Neuronal stem cell (in vitro differentiated cells): ENCODE results near the gene CCDC28A.

Source experiments
- DNase-seq: peaks from one replicate; pipeline ENCODE4 v3.0.0-alpha.2; 2013; ENCODE audit warnings: low spot score
- H2AFZ ChIP-seq: one replicate; pipeline ENCODE4 v1.6.1; 2013; ENCODE audit warnings: mild to moderate bottlenecking, low read length, inconsistent platforms
- H2AK5ac ChIP-seq: 2 replicates; pipeline ENCODE4 v1.6.1; 2013; ENCODE audit warnings: low read depth, mild to moderate bottlenecking, inconsistent platforms, low read length, moderate library complexity, mixed read lengths
- H2BK120ac ChIP-seq: 2 replicates; pipeline ENCODE4 v1.6.1; 2013; ENCODE audit warnings: low read depth, mild to moderate bottlenecking, inconsistent platforms, low read length, moderate library complexity, mixed read lengths
- H2BK12ac ChIP-seq: one replicate; pipeline ENCODE4 v1.6.1; 2013; ENCODE audit warnings: low read length, inconsistent platforms
- H2BK15ac ChIP-seq: 2 replicates; pipeline ENCODE4 v1.6.1; 2013; ENCODE audit warnings: mild to moderate bottlenecking, low read length, inconsistent platforms, mixed read lengths
- H2BK5ac ChIP-seq: one replicate; pipeline ENCODE4 v1.6.1; 2013; ENCODE audit warnings: inconsistent platforms, mild to moderate bottlenecking, low read length, moderate library complexity
- H3K14ac ChIP-seq: one replicate; pipeline ENCODE4 v1.6.1; 2013; ENCODE audit warnings: low read length, inconsistent platforms
- H3K18ac ChIP-seq: 2 replicates; pipeline ENCODE4 v1.6.1; 2013; ENCODE audit warnings: low read length, inconsistent platforms
- H3K23ac ChIP-seq: 2 replicates; pipeline ENCODE4 v1.6.1; 2013; ENCODE audit warnings: low read depth, mild to moderate bottlenecking, mixed read lengths, low read length, inconsistent platforms; ENCODE audit not compliant: poor library complexity
- H3K27ac ChIP-seq: replicated peaks from 3 replicates; pipeline ENCODE4 v1.5.1; 2013; ENCODE audit warnings: low read length, inconsistent platforms
- H3K27me3 ChIP-seq, 3 experiments: 2 replicates each; pipeline ENCODE4 v1.6.1; 2013; ENCODE audit warnings: low read length in 3 of 3, mild to moderate bottlenecking in 2 of 3, inconsistent platforms in 1 of 3, low read depth in 1 of 3, mixed read lengths in 1 of 3, moderate library complexity in 1 of 3; ENCODE audit not compliant: control insufficient read depth in 3 of 3, insufficient read depth in 3 of 3
- H3K36me3 ChIP-seq, 2 donors: replicated peaks in 1 of 2; 2 replicates each; pipeline ENCODE4 v1.6.1; 2013; ENCODE audit warnings: low read length in 2 of 2; ENCODE audit not compliant: control insufficient read depth in 2 of 2, insufficient read depth in 2 of 2
- H3K4ac ChIP-seq: 2 replicates; pipeline ENCODE4 v1.6.1; 2013; ENCODE audit warnings: inconsistent platforms, mild to moderate bottlenecking, low read length, moderate library complexity
- H3K4me1 ChIP-seq, 2 donors: 1 replicate in 1 of 2; 2 replicates in 1 of 2; pipeline ENCODE4 v1.6.1; 2013; ENCODE audit warnings: low read length in 2 of 2, low read depth in 1 of 2; ENCODE audit not compliant: control insufficient read depth in 2 of 2, insufficient read depth in 1 of 2
- H3K4me2 ChIP-seq: one replicate; pipeline ENCODE4 v1.6.1; 2013; ENCODE audit warnings: mild to moderate bottlenecking, low read length, inconsistent platforms; ENCODE audit not compliant: insufficient read depth, poor library complexity, severe bottlenecking
- H3K4me3 ChIP-seq, 2 donors: 2 replicates each; pipeline ENCODE4 v1.5.1; 2013; ENCODE audit warnings: low read length in 2 of 2, mild to moderate bottlenecking in 2 of 2, inconsistent platforms in 1 of 2, moderate library complexity in 1 of 2
- H3K79me1 ChIP-seq: one replicate; pipeline ENCODE4 v1.6.1; 2013; ENCODE audit warnings: low read depth, mild to moderate bottlenecking, inconsistent platforms, low read length, moderate library complexity
- H3K9ac ChIP-seq: one replicate; pipeline ENCODE4 v1.6.1; 2013; ENCODE audit warnings: mild to moderate bottlenecking, low read depth, low read length, inconsistent platforms; ENCODE audit not compliant: poor library complexity
- H3K9me3 ChIP-seq, 2 donors: replicated peaks in 1 of 2; 2 replicates each; pipeline versions ENCODE3 to v1.6.1; 2013; ENCODE audit warnings: low read length in 2 of 2, mild to moderate bottlenecking in 2 of 2, inconsistent platforms in 1 of 2, low read depth in 1 of 2, mixed read lengths in 1 of 2, moderate library complexity in 1 of 2; ENCODE audit not compliant: control insufficient read depth in 2 of 2, insufficient read depth in 1 of 2
- H4K8ac ChIP-seq: one replicate; pipeline ENCODE4 v1.6.1; 2013; ENCODE audit warnings: low read depth, mild to moderate bottlenecking, inconsistent platforms, low read length, moderate library complexity
- H4K91ac ChIP-seq: one replicate; pipeline ENCODE4 v1.6.1; 2013; ENCODE audit warnings: low read length, low read depth, mild to moderate bottlenecking, inconsistent platforms; ENCODE audit not compliant: poor library complexity
- WGBS, 2 donors: extraction: QIAGEN DNeasy Blood & Tissue Kit; methylation state at CpG; one replicate each; pipeline ENCODE4 v1.1.7; 2013; ENCODE audit warnings: missing lambda C conversion rate in 2 of 2, mixed read lengths in 1 of 2; ENCODE audit not compliant: insufficient read length in 2 of 2, insufficient replicate concordance in 1 of 2; ENCODE audit errors: extremely low coverage in 2 of 2; 5-methylcytosine and 5-hydroxymethylcytosine counted together

Gene CCDC28A

DNA sequence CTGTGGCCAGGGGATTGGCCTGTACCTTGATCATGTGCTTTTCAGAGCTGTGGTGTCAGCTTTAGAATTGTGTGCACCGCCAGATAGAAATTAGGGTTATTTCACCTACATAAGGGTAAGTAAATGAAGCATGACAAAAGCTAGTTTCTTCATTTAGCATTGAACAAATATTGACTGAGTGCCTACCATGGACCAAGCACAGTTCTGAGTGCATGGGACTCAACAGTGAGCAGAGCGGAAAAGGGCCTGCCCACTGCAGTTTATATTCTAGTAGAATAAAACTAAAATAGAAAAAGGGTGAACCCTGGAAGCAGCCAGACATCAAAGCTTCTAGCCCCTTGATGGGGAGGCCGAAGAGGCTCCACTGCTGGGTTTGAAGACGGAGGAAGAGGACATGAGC lies 48.0 kb downstream of the CCDC28A start:
- H3K27me3 ChIP-seq, result no peaks in the 10 kb centered on the region
- H3K23ac ChIP-seq, result no peak overlapping the region
- no CpG with 5 or more reads among the region's 4 CpGs for WGBS, 2 donors
- no peak overlapping the region for H2BK15ac ChIP-seq
- H2AK5ac ChIP-seq, result no peak overlapping the region
- H3K4ac ChIP-seq, result no peak overlapping the region
- H2BK5ac ChIP-seq, result no peak overlapping the region
- no peaks in the 10 kb centered on the region for H3K36me3 ChIP-seq
- no peaks in the 10 kb centered on the region for H3K9me3 ChIP-seq
- H2BK120ac ChIP-seq, result no peak overlapping the region
- peaks cover 0 to 7% of the 10 kb centered on the region in 2 donors for H3K4me1 ChIP-seq
- H3K9ac ChIP-seq, result no peak overlapping the region
- H2BK12ac ChIP-seq, result no peak overlapping the region
- H3K18ac ChIP-seq, result peak overlapping the region; percentile 54
- no peak overlapping the region for H4K91ac ChIP-seq
- no peak for DNase-seq
- no peak overlapping the region for H4K8ac ChIP-seq
- no peaks in the 10 kb centered on the region for H3K79me1 ChIP-seq
- H3K4me3 ChIP-seq, result no peak overlapping the region
- H3K14ac ChIP-seq, result no peak overlapping the region
- H3K27ac ChIP-seq, result no peak overlapping the region
- H3K4me2 ChIP-seq, result no peak overlapping the region
- H2AFZ ChIP-seq, result peak overlapping the region; percentile 12

DNA sequence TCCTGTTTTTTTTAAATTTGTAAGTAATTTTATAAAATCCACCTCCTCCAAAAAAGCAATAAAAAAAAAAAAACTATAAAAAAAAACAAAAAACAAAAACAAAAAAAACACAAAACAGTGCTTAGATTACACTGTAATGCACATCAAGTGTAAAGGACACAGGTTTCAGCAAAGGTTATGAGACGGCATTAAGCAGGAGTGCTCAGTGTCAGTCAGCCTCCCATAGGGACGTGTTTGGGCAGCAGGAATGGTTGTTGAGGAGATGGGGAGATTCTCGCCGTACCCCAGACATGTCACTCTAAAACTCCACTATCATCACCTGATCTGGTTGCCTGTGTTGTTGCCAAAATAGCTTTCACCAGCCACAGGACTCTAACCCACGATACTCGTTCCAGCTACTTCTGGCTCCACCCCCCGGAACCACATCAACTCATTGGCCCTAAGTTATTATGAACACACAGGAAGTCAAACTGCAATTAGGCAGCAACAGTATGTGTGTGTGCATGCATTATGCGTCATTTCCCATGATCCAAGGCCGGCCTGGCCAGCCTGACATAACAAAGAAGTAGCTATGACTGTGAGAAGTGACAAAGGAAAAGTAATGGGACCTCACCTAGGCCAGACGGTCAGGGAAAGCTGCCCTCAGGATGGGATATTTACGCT lies 51.0 kb downstream of the CCDC28A start:
- WGBS, 2 donors, result no CpG with 5 or more reads among the region's 11 CpGs
- H3K4me3 ChIP-seq, result no peak overlapping the region

DNA sequence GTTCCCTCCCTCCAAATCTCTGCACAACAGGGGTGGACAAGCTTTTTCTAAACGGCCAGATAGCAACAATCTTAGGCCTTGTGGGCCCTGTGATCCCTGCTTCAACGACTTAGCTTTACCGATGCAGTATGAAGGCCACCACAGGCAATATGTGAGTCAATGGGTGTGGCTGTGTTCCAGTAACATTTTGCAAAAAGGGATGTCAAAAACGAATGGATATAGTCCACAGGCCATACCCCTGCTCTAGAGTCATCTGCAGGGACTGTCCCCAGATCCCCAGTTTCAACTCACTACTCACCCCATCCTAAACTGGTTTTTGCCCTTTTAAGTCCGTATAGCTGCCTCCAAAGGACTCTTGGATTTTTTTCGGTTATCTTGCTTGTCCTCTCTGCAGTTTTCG lies 56.7 kb downstream of the CCDC28A start:
- H2AFZ ChIP-seq, result no peak overlapping the region
- no peak overlapping the region for H2BK12ac ChIP-seq
- no peak overlapping the region for H3K9ac ChIP-seq
- no peak overlapping the region for H3K4me2 ChIP-seq
- H3K18ac ChIP-seq, result no peak overlapping the region
- H3K9me3 ChIP-seq, result no peaks in the 10 kb centered on the region
- no peak for DNase-seq
- no peak overlapping the region for H3K4me3 ChIP-seq
- H3K14ac ChIP-seq, result no peak overlapping the region
- no peaks in the 10 kb centered on the region for H3K4me1 ChIP-seq
- H3K36me3 ChIP-seq, result no peaks in the 10 kb centered on the region
- H2BK15ac ChIP-seq, result no peak overlapping the region
- no CpG with 5 or more reads among the region's 7 CpGs for WGBS, 2 donors
- no peak overlapping the region for H2AK5ac ChIP-seq
- H4K8ac ChIP-seq, result no peak overlapping the region
- H3K27me3 ChIP-seq, result no peaks in the 10 kb centered on the region
- no peaks in the 10 kb centered on the region for H3K79me1 ChIP-seq
- no peak overlapping the region for H3K4ac ChIP-seq
- no peak overlapping the region for H2BK5ac ChIP-seq
- H4K91ac ChIP-seq, result no peak overlapping the region
- H3K23ac ChIP-seq, result no peak overlapping the region
- no peak overlapping the region for H2BK120ac ChIP-seq
- H3K27ac ChIP-seq, result no peak overlapping the region

More for the DNA sequence above, 51.0 kb downstream of the CCDC28A start:
- Histone ChIP-seq H3K27ac (no peak overlapping the region), H4K91ac (no peak overlapping the region), H3K4me2 (no peak overlapping the region), H3K36me3 (no peaks in the 10 kb centered on the region), H3K23ac (no peak overlapping the region), H4K8ac (no peak overlapping the region), H3K27me3 (no peaks in the 10 kb centered on the region), H2BK15ac (no peak overlapping the region), H2AFZ (peak overlapping the region; percentile 26), H3K9ac (no peak overlapping the region), H3K9me3 (no peaks in the 10 kb centered on the region), H2BK12ac (no peak overlapping the region), H3K14ac (no peak overlapping the region), H2AK5ac (no peak overlapping the region), H3K4me1 (no peaks in the 10 kb centered on the region), H3K4ac (no peak overlapping the region), H2BK120ac (no peak overlapping the region), H2BK5ac (no peak overlapping the region), H3K79me1 (no peaks in the 10 kb centered on the region), H3K18ac (no peak overlapping the region)
- DNase-seq, result no peak

DNA sequence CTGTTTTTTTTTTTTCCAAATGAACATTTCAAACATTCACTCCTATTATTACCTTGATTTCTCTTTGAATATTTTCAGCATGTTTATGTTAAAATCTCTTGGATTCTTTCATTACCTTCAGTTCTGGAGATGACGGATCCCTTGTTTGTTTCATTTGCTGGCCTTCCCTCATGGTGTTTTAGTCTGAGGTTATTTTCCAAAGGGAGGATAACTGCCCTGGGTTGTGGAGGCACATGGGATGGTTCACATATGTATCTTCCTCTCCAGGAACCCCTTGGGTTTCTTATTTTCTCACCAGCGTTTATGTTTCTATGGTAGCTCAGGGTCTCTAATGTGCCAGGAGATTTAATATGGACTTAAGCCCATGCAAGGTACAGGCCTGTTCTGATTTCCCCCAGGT lies 58.6 kb downstream of the CCDC28A start:
- WGBS, 2 donors, result no CpG with 5 or more reads among the region's 2 CpGs
- H2BK15ac ChIP-seq, result no peak overlapping the region
- no peak overlapping the region for H3K27ac ChIP-seq
- H2BK120ac ChIP-seq, result no peak overlapping the region
- no peak overlapping the region for H2BK12ac ChIP-seq
- H3K27me3 ChIP-seq, result no peaks in the 10 kb centered on the region
- no peak overlapping the region for H4K91ac ChIP-seq
- H3K4ac ChIP-seq, result no peak overlapping the region
- no peaks in the 10 kb centered on the region for H3K4me1 ChIP-seq
- no peaks in the 10 kb centered on the region for H3K36me3 ChIP-seq
- no peak overlapping the region for H4K8ac ChIP-seq
- no peaks in the 10 kb centered on the region for H3K9me3 ChIP-seq
- H3K14ac ChIP-seq, result no peak overlapping the region
- H3K18ac ChIP-seq, result no peak overlapping the region
- H3K9ac ChIP-seq, result no peak overlapping the region
- no peak overlapping the region for H2AFZ ChIP-seq
- H3K79me1 ChIP-seq, result no peaks in the 10 kb centered on the region
- no peak overlapping the region for H3K23ac ChIP-seq
- DNase-seq, result no peak
- H2AK5ac ChIP-seq, result no peak overlapping the region
- H2BK5ac ChIP-seq, result no peak overlapping the region
- H3K4me2 ChIP-seq, result no peak overlapping the region
- no peak overlapping the region for H3K4me3 ChIP-seq
